ENCODE results near the gene ZEB2.

DNA sequence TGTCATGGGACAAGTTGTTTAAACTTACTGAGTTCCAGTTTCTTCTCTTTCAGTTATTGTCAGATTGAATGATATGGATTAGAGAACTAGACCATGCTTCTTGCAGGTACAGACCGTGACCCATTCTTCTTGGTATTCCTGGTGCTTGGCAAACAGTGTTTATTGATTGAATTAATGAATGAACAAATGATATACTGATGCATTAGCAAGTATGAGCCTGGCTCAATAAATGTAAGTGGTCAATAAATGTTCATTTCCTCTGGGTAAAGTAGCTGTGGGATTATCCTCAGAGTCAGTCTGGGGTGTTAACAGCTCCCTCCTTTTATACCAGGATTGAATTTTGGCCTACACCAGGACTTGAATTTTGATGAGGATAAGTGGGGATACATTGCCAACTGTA, 160.2 kb downstream of the ZEB2 start:
- no peak for TF ChIP-seq CTCF (IDR thresholded peaks at IDR 0.05)
- no peak for TF ChIP-seq POLR2A (IDR thresholded peaks at IDR 0.05)

Measured in adrenal gland (tissue), 5 donors.